Activated naive CD8-positive, alpha-beta T cell treated with anti-CD3 and anti-CD28 coated beads, Interleukin-2, amount 50 U/mL, for 24 hours (primary cell): Measurements from ENCODE around the gene SLC12A3.

ENCODE experiments used
- ATAC-seq: fragments of 150-1000 bp; cut with Tn5 transposase; one replicate; pipeline ENCODE4 v1.10.0; 2021
- DNase-seq: peaks from one replicate; pipeline ENCODE4 v3.0.0; 2021
- H3K27ac Mint-ChIP-seq: one replicate; pipeline ENCODE4 v1.8.0; 2021; ENCODE audit warnings: mild to moderate bottlenecking, mixed read lengths
- H3K27me3 Mint-ChIP-seq: one replicate; pipeline ENCODE4 v1.8.0; 2021; ENCODE audit warnings: mixed read lengths
- H3K36me3 Mint-ChIP-seq: one replicate; pipeline ENCODE4 v1.8.0; 2021; ENCODE audit warnings: low read depth, mixed read lengths
- H3K4me1 Mint-ChIP-seq: one replicate; pipeline ENCODE4 v1.8.0; 2021; ENCODE audit warnings: mixed read lengths
- H3K4me3 Mint-ChIP-seq: one replicate; pipeline ENCODE4 v1.8.0; 2021; ENCODE audit warnings: mild to moderate bottlenecking, moderate library complexity, mixed read lengths
- H3K9me3 Mint-ChIP-seq: one replicate; pipeline ENCODE4 v1.8.0; 2021; ENCODE audit warnings: mixed read lengths

SLC12A3 gene

DNA sequence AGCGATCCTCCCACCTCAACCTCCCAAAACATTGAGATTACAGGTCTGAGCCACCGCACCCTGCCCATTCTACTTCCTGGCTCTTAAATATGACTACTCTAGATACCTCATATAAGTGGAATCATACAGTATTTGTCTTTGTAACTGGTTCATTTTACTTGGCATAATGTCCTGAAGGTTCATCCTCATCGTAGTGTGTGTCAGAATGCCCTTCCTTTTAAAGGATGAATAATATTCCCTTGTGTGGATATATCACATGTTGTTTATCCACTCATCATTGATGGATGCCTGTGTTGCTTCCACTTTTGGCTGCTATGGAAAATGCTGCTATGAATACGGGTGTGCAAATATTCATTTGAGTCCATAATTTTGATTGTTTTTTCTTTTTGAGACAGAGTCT, 91.1 kb downstream of the SLC12A3 start:
- no peak for ATAC-seq

GRCh38 chr16:56956756-56957155, 91.7 kb downstream of the SLC12A3 start:
- no peak overlapping the region for H3K4me3 Mint-ChIP-seq
- no peaks in the 10 kb centered on the region for H3K9me3 Mint-ChIP-seq

More for the DNA sequence above, 91.1 kb downstream of the SLC12A3 start:
- no peak overlapping the region for H3K27ac Mint-ChIP-seq
- no peaks in the 10 kb centered on the region for H3K9me3 Mint-ChIP-seq
- no peak for DNase-seq
- H3K4me3 Mint-ChIP-seq: no peak overlapping the region
- no peaks in the 10 kb centered on the region for H3K36me3 Mint-ChIP-seq
- H3K27me3 Mint-ChIP-seq: no peaks in the 10 kb centered on the region
- peaks cover 8% of the 10 kb centered on the region for H3K4me1 Mint-ChIP-seq

GRCh38 chr16:56960681-56961281, 95.8 kb downstream of the SLC12A3 start:
- no peak overlapping the region for H3K4me3 Mint-ChIP-seq
- no peak for ATAC-seq
- no peak for DNase-seq
- no peak overlapping the region for H3K27ac Mint-ChIP-seq
- no peaks in the 10 kb centered on the region for H3K27me3 Mint-ChIP-seq
- H3K36me3 Mint-ChIP-seq: no peaks in the 10 kb centered on the region
- H3K9me3 Mint-ChIP-seq: no peaks in the 10 kb centered on the region
- H3K4me1 Mint-ChIP-seq: peaks cover 16% of the 10 kb centered on the region

More at GRCh38 chr16:56956756-56957155, 91.7 kb downstream of the SLC12A3 start:
- Mint-ChIP-seq H3K27ac (no peak overlapping the region), H3K27me3 (no peaks in the 10 kb centered on the region), H3K4me1 (peaks cover 1% of the 10 kb centered on the region), H3K36me3 (no peaks in the 10 kb centered on the region)
- DNase-seq (no peak), ATAC-seq (no peak)

GRCh38 chr16:56961386-56961785, 96.4 kb downstream of the SLC12A3 start:
- no peak overlapping the region for H3K4me3 Mint-ChIP-seq
- H3K27me3 Mint-ChIP-seq: no peaks in the 10 kb centered on the region
- H3K4me1 Mint-ChIP-seq: peaks cover 21% of the 10 kb centered on the region
- no peak overlapping the region for H3K27ac Mint-ChIP-seq
- DNase-seq: no peak
- ATAC-seq: no peak
- H3K9me3 Mint-ChIP-seq: no peaks in the 10 kb centered on the region
- no peaks in the 10 kb centered on the region for H3K36me3 Mint-ChIP-seq

- Mint-ChIP-seq H3K27ac (no peak within 1 kb of the TSS), H3K36me3 (no peaks in the 10 kb centered on the region), H3K4me3 (no peak within 1 kb of the TSS), H3K4me1 (peaks cover 21% of the 10 kb centered on the region), H3K27me3 (no peaks in the 10 kb centered on the region), H3K9me3 (no peaks in the 10 kb centered on the region)
- no peak for DNase-seq
- ATAC-seq: no peak
These were observed 96.9 kb downstream of the SLC12A3 start, which contains the start of gene CETP for GRCh38 chr16:56961851-56962281. CETP (plus strand) TSS chr16:56961950; CDS start chr16:56961980, 30 bp downstream.

DNA sequence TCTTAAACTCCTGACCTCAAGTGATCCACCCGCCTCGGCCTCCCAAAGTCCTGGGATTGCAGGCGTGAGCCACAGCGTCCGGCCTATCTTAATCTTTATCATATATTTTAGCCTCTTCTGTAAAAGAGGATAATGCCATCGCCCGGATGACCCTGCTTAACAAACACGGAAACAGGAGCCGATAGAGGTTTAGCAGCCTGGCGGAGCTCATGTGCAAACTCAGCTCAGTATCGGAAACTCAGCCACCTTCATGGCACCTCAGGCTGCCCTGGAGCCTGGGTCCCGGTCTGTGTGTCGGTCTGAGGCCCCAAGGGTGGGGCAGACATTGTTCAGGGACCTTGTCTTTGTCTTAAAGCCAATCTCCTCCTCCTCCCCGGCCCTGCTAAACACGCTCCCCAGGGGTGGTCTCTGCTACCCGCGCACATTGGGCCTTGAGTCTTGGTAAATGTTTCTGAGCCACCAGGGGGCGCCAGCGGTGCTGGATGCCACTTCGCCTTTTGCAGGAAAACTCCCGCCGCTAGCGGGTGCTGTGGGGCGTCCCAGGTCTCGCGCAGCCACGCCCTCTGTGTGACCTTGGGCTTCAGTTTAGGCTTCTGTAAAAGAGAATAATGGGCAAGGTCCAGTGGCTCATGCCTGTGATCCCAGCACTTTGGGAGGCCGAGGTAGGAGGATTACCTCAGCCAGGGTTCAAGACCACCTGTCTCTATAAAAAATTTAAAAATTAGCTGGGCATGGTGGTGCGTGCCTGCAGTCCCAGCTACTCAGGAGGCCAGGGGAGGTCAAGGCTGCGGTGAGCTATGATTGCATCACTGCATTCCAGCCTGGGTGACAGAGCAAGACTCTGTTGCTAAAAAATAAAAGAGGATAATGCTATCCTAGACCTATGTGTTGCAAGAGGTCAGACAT, 99.5 kb downstream of the SLC12A3 start:
- H3K27me3 Mint-ChIP-seq: no peaks in the 10 kb centered on the region
- no peak overlapping the region for H3K4me3 Mint-ChIP-seq
- ATAC-seq (peak; percentile 87), DNase-seq (peak; percentile 99)
- H3K27ac Mint-ChIP-seq: peak overlapping the region; percentile 86
- H3K9me3 Mint-ChIP-seq: no peaks in the 10 kb centered on the region
- H3K4me1 Mint-ChIP-seq: peaks cover 21% of the 10 kb centered on the region
- no peaks in the 10 kb centered on the region for H3K36me3 Mint-ChIP-seq
